Placental pericyte (primary cell): ENCODE data around the gene FAM234B. TPM values are rescaled to one million over a fixed set of nuclear protein-coding genes. Genes with fewer than 3 reads are reported as not detected.

Experiments used
- total RNA-seq: library from RNA; depleted of rRNA; stranded (reverse); fragments of >200 nt; gene quantifications from 2 replicates; pipeline ENCODE4 v1.2.3, GENCODE V29; 2012

Gene FAM234B, protein sequence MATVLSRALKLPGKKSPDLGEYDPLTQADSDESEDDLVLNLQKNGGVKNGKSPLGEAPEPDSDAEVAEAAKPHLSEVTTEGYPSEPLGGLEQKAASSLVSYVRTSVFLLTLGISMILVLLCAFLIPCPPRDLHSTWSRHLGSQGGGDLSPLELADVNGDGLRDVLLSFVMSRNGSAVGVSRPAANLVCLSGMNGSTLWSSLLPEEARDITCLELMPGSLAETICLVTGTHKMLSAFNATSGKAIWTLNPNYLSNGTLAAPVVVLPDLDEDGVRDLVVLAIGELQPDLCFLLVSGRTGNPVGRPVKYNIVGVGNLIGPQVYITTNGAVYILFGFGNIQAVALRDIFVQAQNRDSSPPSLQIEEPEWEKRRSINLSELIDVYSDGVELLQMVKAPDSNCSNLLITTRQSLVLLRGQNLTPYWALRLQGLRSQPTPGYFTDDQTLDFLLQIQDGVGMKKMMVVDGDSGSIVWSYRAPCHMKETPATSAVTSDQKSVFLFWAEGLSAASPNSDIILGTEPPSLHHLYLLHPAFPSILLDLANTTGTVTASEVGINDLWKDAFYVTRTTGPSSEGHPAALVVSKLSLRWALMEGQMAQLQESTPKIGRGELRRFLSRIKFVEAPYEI
- total RNA-seq = 7.0 and 7.6 TPM in 2 replicates

DNA sequence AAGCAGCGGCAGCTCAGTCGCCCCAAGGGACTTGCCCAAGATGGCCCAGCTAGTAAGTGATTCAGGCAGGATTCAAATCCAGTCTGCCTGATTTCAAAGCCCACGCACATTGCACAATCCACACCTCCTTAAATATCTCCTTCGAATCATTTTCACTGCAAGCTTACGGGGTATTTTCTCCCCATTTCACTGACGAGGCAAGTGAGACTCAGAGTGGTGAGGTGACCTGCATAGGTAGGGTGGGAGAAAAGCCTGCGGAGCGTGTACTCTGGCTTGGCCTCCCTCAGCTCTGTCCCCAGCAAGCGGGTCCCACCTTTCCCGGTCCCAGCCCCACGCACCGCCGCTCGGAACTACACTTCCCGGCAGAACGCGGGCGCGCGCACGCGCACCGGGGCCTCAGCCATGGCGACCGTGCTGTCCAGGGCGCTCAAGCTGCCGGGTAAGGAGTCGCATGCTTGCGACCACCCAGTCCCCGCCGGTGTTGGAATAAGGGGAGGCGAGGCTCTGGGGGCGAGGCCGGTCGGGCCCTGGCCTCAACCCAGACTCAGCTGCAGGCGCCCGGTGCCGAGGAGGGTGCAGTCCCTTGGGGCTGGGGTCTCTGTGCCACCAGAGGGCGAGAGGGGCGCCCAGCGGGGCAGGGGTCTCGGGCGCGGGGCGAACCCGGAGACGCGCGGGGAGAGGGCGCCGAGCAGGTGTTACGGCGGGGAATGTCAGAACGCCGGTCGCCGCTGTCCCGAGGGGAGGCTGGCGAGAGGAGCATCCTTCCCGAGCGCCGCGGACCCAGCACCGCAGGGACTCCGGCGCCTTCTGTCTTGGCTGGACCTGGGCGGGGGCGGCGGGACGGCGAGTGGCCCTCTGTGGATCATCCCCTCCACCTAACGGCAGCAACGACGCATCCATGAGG is at the start of gene FAM234B:
TSS of gene FAM234B (plus strand) at position 380 of the 904 bp plus-strand sequence. CDS start at position 403, 23 bp downstream.

DNA sequence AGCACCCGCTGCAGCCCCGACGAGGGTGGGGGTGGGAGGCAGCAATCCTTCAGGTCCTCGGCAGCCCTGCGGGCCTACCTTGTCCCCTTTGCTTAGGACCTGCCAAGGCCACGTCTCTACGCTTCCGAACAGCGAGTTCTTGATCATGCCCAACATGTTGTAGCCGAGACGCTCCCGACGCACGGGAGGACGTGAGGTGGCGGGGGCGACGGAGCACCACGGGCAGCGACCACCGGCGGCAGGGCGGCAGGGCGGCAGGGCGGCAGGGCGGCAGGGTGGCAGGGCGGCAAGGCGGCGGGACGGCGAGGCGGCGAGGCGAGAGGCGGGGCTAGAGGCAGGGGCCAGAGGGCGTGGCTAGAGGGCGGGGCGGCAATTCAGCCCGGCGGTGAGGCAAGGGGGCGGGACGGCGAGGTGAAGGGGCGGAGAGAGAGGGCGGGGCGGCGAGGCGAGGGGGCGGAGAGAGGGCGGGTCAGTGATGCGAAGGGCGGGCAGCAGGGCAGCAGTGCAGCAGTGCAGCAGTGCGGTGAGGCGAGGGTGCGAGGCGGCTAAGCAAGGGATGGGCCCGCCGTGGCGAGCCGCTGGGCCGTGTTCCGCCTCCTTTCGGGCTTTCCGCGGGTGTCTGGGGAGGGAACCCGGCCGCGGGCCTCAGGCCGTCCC is 44.1 kb upstream of the FAM234B start, which contains the start of gene HEBP1:
TSS of gene HEBP1 (minus strand) at position 307 of the 657 bp plus-strand sequence. CDS start at position 156, 151 bp downstream.

DNA sequence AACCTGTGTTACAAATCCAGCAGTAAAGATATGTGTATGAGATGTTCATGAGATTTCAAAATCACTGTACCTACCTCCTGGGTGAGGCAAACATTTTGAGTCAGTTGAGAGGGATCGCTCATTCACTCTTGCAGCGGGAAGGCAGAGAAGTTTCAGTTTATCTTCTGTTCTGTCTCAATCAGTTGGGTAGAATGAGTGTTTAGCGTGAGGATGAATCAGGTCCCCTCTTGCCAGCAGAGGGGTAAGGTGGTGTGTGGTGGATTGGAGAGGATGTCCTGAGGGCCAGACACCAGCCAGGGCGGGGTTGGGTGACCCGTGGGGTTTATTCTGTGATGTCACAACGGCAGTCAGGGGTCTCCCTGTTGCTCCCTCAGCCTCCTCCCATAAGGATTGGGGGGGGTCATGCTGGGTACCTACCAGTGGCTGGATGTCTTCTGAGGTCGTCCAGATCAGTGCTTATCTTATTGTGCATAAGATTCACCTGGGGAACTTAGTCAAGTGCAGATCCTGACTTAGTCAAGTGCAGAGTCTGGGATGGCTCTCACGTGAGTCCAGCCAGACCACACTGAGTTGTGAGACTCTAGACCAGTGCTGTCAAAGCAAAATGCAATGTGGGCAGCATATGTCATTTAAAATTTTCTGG is 59.3 kb downstream of the FAM234B start, which contains the start of gene GSG1:
TSS of gene GSG1 (minus strand) at position 277 of the 643 bp plus-strand sequence. CDS start at position 122, 155 bp downstream.

Other genes starting within 250 kb of the FAM234B start
- gene DDX47, start 231.0 kb upstream of the FAM234B start, total RNA-seq = 60.6 and 94.2 TPM in 2 replicates
- 17.9 and 50.1 TPM in 2 replicates for gene GPRC5A, start 152.8 kb upstream of the FAM234B start, total RNA-seq
- not detected in 2 replicates for gene GPRC5D, start 92.2 kb upstream of the FAM234B start, total RNA-seq
- gene HEBP1, start 44.1 kb upstream of the FAM234B start, total RNA-seq = 8.9 and 27.4 TPM in 2 replicates
- gene GSG1, start 59.3 kb downstream of the FAM234B start, total RNA-seq = 0.43 and 0.44 TPM in 2 replicates
- 56.2 and 219 TPM in 2 replicates for gene EMP1, start 152.3 kb downstream of the FAM234B start, total RNA-seq